ENCODE measurements around the gene PTPRM. TPM values are rescaled to one million over a fixed set of nuclear protein-coding genes. Genes with fewer than 3 reads are reported as not detected.

The PTPRM gene
- total RNA-seq, 4 donors from 2014 or later = 62.7 to 94.0 (median 76.0) TPM

GRCh38 chr18:7742224-7742623, 175.1 kb downstream of the PTPRM start:
- intact Hi-C loops (cut with DNase I) = loop anchor here (10.0 kb wide), 1 partner anchor 167 kb away; no protein-coding TSS in a partner anchor
- Histone ChIP-seq H3K27ac (replicated peaks in 1 of 4) (peak overlapping the region in 2 of 4 donors; percentile 2 to 20), H3K4me1 (peaks cover 38 to 50% (median 47%) of the 10 kb centered on the region in 4 donors), H3K4me3 (no peak overlapping the region), H3K27me3 (no peaks in the 10 kb centered on the region), H3K9me3 (no peaks in the 10 kb centered on the region), H3K36me3 (no peaks in the 10 kb centered on the region)
- TF ChIP-seq POLR2AphosphoS5 (IDR thresholded peaks at IDR 0.05) = no peak
- TF ChIP-seq EP300 (IDR thresholded peaks at IDR 0.05) = no peak
- TF ChIP-seq CTCF (IDR thresholded peaks at IDR 0.05) = no peak
- no peak for TF ChIP-seq POLR2A (IDR thresholded peaks at IDR 0.05; ENCODE audit: low read depth)
- WGBS = 64% methylated on average over 2 of the region's 2 CpGs
- DNase-seq (ENCODE audit: extremely low spot score) = no peak

GRCh38 chr18:7743256-7743655, 176.1 kb downstream of the PTPRM start:
- Histone ChIP-seq H3K27ac (replicated peaks in 1 of 4) (no peak overlapping the region), H3K27me3 (no peaks in the 10 kb centered on the region), H3K36me3 (no peaks in the 10 kb centered on the region), H3K4me3 (no peak overlapping the region), H3K9me3 (no peaks in the 10 kb centered on the region), H3K4me1 (peaks cover 48 to 60% (median 55%) of the 10 kb centered on the region in 4 donors)
- DNase-seq (ENCODE audit: extremely low spot score) = no peak
- WGBS = 70% methylated on average over 1 of the region's 1 CpG
- intact Hi-C loops (cut with DNase I) = loop anchor here (10.0 kb wide), 1 partner anchor 168 kb away; no protein-coding TSS in a partner anchor
- TF ChIP-seq POLR2AphosphoS5 (IDR thresholded peaks at IDR 0.05) (no peak), CTCF (IDR thresholded peaks at IDR 0.05) (no peak), EP300 (IDR thresholded peaks at IDR 0.05) (no peak), POLR2A (IDR thresholded peaks at IDR 0.05; ENCODE audit: low read depth) (no peak)

GRCh38 chr18:7746106-7746505, 179.0 kb downstream of the PTPRM start:
- H3K4me1 ChIP-seq = peaks cover 65 to 71% (median 68%) of the 10 kb centered on the region in 4 donors
- H3K27ac ChIP-seq (replicated peaks in 1 of 4) = no peak overlapping the region
- H3K9me3 ChIP-seq = no peaks in the 10 kb centered on the region
- no peak for TF ChIP-seq EP300 (IDR thresholded peaks at IDR 0.05)
- no peak for TF ChIP-seq POLR2AphosphoS5 (IDR thresholded peaks at IDR 0.05)
- no peak for TF ChIP-seq POLR2A (IDR thresholded peaks at IDR 0.05; ENCODE audit: low read depth)
- no peak for TF ChIP-seq CTCF (IDR thresholded peaks at IDR 0.05)
- H3K27me3 ChIP-seq = no peaks in the 10 kb centered on the region
- no peaks in the 10 kb centered on the region for H3K36me3 ChIP-seq
- H3K4me3 ChIP-seq = no peak overlapping the region
- intact Hi-C loops (cut with DNase I) = loop anchor here (10.0 kb wide), 1 partner anchor 171 kb away; no protein-coding TSS in a partner anchor
- no peak for DNase-seq (ENCODE audit: extremely low spot score)
- 94% methylated on average over 3 of the region's 3 CpGs for WGBS

GRCh38 chr18:7748251-7749007, 181.3 kb downstream of the PTPRM start:
- Histone ChIP-seq H3K27me3 (no peaks in the 10 kb centered on the region), H3K4me3 (no peak overlapping the region), H3K9me3 (no peaks in the 10 kb centered on the region), H3K27ac (replicated peaks in 1 of 4) (no peak overlapping the region), H3K36me3 (no peaks in the 10 kb centered on the region), H3K4me1 (peaks cover 46 to 52% (median 47%) of the 10 kb centered on the region in 4 donors)
- TF ChIP-seq EP300 (IDR thresholded peaks at IDR 0.05) = no peak
- TF ChIP-seq CTCF (IDR thresholded peaks at IDR 0.05) = no peak
- TF ChIP-seq POLR2AphosphoS5 (IDR thresholded peaks at IDR 0.05) = no peak
- TF ChIP-seq POLR2A (IDR thresholded peaks at IDR 0.05; ENCODE audit: low read depth) = no peak
- WGBS = 37% methylated on average over 4 of the region's 4 CpGs
- DNase-seq (ENCODE audit: extremely low spot score) = no peak
- intact Hi-C loops (cut with DNase I) = loop anchor here (10.0 kb wide), 1 partner anchor 174 kb away; no protein-coding TSS in a partner anchor

All from esophagus muscularis mucosa (tissue), 4 donors.